GM19452 (cell line): ENCODE measurements around the gene CDH23.

ENCODE experiments used
- ATAC-seq: cut with Tn5 transposase; IDR thresholded peaks from one replicate; pipeline ENCODE4 v1.9.1; 2021; ENCODE audit not compliant: unreplicated experiment

The CDH23 gene

GRCh38 chr10:71577345-71577744, 180.6 kb downstream of the CDH23 start:
- no peak for ATAC-seq

GRCh38 chr10:71578069-71578468, 181.3 kb downstream of the CDH23 start:
- no peak for ATAC-seq

- no peak for ATAC-seq
These were observed 182.9 kb downstream of the CDH23 start for GRCh38 chr10:71579668-71580067.

- ATAC-seq = no peak
These were observed 183.7 kb downstream of the CDH23 start for GRCh38 chr10:71580415-71580814.

- ATAC-seq = no peak
These were observed 184.2 kb downstream of the CDH23 start for GRCh38 chr10:71580926-71581325.

- no peak for ATAC-seq
These were observed 184.7 kb downstream of the CDH23 start for GRCh38 chr10:71581376-71581775.

GRCh38 chr10:71582019-71582418, 185.3 kb downstream of the CDH23 start:
- no peak for ATAC-seq

- no peak for ATAC-seq
These were observed 186.1 kb downstream of the CDH23 start for GRCh38 chr10:71582506-71583475.

GRCh38 chr10:71584461-71584860, 187.7 kb downstream of the CDH23 start:
- ATAC-seq = no peak

- no peak for ATAC-seq
These were observed 188.3 kb downstream of the CDH23 start for GRCh38 chr10:71584902-71585563.

- ATAC-seq = no peak
These were observed 189.0 kb downstream of the CDH23 start for GRCh38 chr10:71585564-71586290.

- ATAC-seq = no peak
These were observed 191.3 kb downstream of the CDH23 start for GRCh38 chr10:71587941-71588573.

- no peak for ATAC-seq
These were observed 192.0 kb downstream of the CDH23 start for GRCh38 chr10:71588685-71589084.

- ATAC-seq = no peak
These were observed 193.2 kb downstream of the CDH23 start for GRCh38 chr10:71589617-71590551.

- no peak for ATAC-seq
These were observed 194.1 kb downstream of the CDH23 start for GRCh38 chr10:71590781-71591350.

GRCh38 chr10:71594934-71595571, 198.3 kb downstream of the CDH23 start:
- no peak for ATAC-seq

GRCh38 chr10:71595649-71596048, 198.9 kb downstream of the CDH23 start:
- no peak for ATAC-seq

GRCh38 chr10:71596127-71596526, 199.4 kb downstream of the CDH23 start:
- ATAC-seq = no peak

- no peak for ATAC-seq
These were observed 200.0 kb downstream of the CDH23 start for GRCh38 chr10:71596759-71597158.
